HG02642 (cell line): Measurements from ENCODE around the gene PAQR4.

Experiments
- ATAC-seq: cut with Tn5 transposase; IDR thresholded peaks from one replicate; pipeline ENCODE4 v1.9.1; 2021; ENCODE audit warnings: mild to moderate bottlenecking; ENCODE audit not compliant: unreplicated experiment, poor library complexity

Gene PAQR4

GRCh38 chr16:2976673-2977072 is 7.5 kb downstream of the PAQR4 start:
- ATAC-seq, result no peak

DNA sequence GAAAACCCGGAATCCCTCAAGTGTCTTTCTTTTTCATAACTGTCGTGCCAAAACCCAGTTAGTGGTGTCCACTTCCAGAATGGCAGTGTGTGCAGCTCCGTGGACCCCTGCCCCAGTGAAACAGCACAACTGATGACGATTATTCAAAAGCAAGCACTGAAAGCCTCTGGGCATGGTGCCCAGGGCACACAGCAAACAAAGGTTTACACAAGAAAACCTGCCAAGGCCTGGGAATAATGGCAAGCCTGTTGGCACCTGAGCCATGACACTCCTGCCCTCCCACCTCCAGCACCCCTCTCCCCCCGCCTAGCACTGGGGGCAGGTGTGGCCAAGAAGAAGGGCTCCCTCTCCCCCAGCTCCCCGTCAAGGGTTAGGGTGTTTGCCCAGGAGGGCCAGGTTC is 8.3 kb downstream of the PAQR4 start:
- ATAC-seq, result no peak

DNA sequence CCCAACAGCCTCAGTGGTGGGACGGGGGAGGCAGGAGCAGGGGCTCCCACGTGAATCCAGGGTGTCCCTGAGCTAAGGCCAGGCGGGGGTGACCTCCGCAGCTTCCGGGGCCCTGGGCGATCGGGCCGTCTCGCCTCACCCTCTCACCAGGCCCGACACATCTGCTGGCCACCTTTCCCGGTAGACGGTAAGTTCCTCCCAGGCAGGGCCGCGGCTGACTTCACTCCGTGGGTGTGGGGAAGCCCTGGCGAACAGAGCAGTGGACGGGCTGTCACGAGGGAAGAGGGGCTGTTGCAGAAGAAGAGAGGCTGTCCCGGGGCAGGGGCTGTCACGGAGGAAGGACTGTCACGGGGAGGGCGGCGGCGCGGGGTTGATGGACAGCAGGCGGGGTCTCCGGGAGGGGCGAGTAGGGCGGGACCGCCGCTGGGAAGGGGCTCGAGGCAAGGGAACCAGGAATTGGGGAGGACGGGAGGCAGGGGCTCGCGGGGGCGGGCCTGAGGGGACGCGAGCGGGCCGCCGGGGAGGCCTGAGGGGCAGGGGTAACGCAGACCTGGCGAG is 10.6 kb downstream of the PAQR4 start:
- no peak for ATAC-seq

DNA sequence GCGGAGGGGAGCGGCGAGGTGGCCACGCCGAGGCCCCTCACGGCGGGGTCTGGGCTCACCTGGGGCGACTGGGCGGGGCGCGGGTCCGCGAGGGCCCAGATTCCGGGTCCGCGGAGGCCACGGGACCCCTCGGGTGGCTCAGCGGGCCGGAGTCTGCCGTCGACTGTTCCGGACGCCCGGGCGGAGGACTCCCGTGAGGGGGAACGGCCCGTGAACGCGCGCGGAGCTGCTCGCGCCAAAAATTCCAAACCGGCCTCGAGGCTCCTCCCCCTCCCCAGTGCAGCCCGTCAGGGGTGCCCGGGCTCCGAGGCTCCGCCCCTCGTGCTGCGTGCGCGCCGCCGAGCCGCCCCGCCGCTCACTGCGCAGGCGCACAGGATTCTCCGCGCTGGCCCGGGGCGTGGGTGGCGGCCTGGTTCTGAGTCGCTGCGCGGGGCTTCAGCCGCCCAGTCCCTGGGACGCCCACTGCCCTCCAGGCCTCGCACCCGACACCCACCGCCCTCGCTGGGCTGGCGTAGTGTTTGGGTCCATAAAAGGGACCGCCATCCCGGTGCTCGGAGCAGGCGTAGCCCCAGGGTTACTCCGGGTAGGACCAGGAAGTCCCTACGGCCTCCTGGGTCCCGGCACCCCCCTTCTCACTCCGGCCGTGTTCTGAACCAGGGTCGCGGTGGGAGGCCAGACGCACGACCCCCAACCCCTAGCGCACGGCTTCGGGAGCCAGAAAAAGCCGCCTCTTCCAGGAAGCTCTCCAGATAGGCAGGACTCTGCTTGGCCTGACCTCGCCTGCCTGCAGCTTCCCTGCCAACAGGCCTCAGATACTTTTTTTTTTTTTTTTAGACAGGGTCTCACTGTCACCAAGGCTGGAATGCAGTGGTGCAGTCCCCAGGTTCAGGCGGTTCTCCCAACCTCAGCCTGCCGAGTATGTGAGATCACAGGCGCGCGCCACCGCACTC is 11.4 kb downstream of the PAQR4 start, which contains the start of gene PKMYT1:
Gene PKMYT1, minus strand, starts transcription at position 220 of the 950 bp plus-strand sequence. CDS start 789 bp downstream, outside the sequence.
- peak; percentile 75 for ATAC-seq

DNA sequence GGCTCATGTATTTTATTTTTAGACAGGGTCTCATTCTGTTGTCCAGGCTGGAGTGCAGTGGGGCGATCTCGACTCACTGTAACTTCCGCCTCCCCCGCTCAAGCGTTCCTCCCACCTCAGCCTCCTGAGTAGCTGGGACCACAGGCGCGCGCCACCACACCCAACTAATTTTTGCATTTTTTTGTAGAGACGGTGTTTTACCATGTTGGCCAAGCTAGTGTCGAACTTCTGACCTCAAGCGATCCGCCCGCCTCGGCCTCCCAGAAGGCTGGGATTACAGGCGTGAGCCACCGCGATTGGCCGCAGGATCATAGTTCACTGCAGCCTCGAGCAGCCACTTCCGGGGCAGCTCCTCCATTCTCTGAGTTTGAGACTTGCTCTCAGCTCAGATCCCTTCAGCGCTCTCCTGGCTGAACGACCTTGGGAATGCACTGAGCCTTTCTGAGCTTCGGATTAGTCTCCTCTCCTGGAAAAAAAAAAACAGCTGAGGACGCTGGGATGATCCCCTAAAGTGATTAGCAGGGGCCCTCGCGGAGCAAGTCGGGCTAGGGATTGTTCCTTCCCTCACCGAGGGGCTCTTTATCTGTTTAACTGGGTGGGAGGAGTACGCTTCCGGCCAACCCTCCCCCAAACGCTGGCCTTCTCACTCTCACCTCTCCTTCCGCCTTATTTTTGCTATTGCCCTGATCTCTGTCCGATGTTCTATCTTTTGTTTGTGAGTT is 12.2 kb downstream of the PAQR4 start:
- no peak for ATAC-seq

GRCh38 chr16:2981899-2982250 is 12.7 kb downstream of the PAQR4 start:
- no peak for ATAC-seq

GRCh38 chr16:2982402-2982801 is 13.3 kb downstream of the PAQR4 start:
- ATAC-seq, result no peak

GRCh38 chr16:2983706-2984136 is 14.6 kb downstream of the PAQR4 start:
- ATAC-seq, result peak; percentile 36

- no peak for ATAC-seq
Measured at GRCh38 chr16:2985462-2985861, 16.3 kb downstream of the PAQR4 start.

DNA sequence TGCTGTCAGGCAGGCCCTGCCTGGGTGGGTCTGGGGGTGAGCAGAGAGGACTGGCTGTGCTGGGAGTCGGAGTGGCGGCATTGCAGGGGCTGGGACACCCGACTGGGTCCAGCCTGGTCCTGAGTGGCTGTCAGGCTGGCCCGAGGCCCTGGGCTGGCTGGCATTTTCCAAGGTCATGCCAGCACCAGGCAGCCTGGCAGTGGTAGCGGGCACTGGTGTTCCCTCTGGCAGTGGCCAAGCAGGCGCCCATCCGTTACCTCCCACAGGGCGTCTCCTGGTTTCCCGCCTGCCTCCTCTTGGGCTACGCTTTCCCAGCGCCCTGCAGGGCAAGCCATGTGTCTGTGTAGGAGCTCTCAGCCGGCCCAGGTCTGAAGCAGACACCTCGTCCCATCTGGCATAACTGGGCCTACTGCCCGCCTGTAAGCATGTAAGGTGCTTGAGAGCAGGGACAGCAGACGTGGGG is 16.8 kb downstream of the PAQR4 start:
- no peak for ATAC-seq

DNA sequence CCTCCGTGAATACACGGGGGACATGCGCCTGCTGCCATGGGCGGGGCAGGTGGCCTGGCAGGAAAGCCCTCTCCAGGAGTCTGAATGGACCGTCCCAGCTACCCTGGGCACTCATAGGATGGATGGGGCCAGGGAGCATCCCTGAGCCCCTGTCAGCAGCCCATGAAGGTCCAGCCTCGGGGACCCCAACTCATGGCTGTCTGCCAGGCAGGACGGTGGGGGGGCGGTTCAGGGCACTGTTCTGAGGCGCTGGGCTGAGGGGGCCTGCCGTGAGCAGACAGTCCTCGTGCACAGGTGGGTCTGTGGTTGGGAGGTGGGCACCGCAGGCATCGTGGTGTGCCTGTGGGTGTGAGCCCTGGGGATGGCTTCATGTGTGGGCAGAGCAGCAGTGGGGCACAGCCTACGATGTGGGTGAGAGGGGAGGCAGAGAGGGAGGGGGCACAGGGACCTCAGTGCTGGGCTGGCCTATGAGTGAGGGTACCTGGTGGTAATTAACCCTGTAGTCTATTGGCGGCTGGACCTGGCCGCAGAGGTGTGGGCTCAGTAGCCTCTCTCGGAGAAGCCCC is 17.6 kb downstream of the PAQR4 start:
- ATAC-seq, result no peak

GRCh38 chr16:2987286-2987685 is 18.1 kb downstream of the PAQR4 start:
- ATAC-seq, result no peak

GRCh38 chr16:2987833-2988232 is 18.7 kb downstream of the PAQR4 start:
- ATAC-seq, result no peak

GRCh38 chr16:2988590-2989099 is 19.5 kb downstream of the PAQR4 start:
- no peak for ATAC-seq

GRCh38 chr16:2990891-2991290 is 21.7 kb downstream of the PAQR4 start:
- no peak for ATAC-seq

- ATAC-seq, result no peak
Measured at GRCh38 chr16:2991566-2992261, 22.6 kb downstream of the PAQR4 start.

GRCh38 chr16:2992383-2993081 is 23.4 kb downstream of the PAQR4 start:
- ATAC-seq, result no peak

DNA sequence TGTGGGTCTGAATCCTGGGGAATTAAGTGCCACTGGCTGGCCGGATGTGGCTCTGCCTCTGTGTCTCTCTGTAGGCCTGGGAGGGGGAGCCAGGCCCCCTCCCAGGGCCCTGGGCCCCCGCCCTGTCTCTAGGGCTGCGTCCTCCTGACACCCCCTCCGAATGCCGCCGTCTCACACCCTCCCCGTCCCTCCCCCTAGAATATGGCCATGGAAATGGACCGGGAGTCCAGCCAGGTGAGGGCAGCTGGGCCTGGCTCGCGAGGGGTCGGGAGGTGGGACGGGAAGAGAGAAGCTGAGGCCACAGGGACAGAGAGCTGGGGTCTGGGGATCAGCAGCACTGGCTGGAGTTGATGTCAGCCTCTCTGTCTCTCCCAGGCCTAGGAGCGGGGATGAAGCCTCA is 27.1 kb downstream of the PAQR4 start:
- no peak for ATAC-seq

GRCh38 chr16:2999929-3000328 is 30.8 kb downstream of the PAQR4 start:
- ATAC-seq, result no peak
